B cell (primary cell): ENCODE results near the gene GHRL. TPM values are rescaled to one million over a fixed set of nuclear protein-coding genes. Genes with fewer than 3 reads are reported as not detected.

ENCODE experiments used
- ATAC-seq: fragments of 200-7000 bp; cut with Tn5 transposase; one replicate; pipeline ENCODE4 v1.10.0; 2021; ENCODE audit warnings: low read depth, mild to moderate bottlenecking, moderate number of reproducible peaks, moderate library complexity
- CTCF ChIA-PET: fragments of 350-600 bp; sonication (Branson Sonifier 250); formaldehyde crosslinking; loops from one replicate; lab custom pipeline; 2021; ENCODE audit warnings: antibody characterized with exemption, inconsistent platforms; lab: Charles Lee
- POLR2A ChIA-PET: fragments of 350-600 bp; sonication (Branson Sonifier 250); formaldehyde crosslinking; loops from one replicate; lab custom pipeline; 2021; ENCODE audit warnings: antibody characterized with exemption; lab: Charles Lee
- DNase-seq: peaks from one replicate; pipeline ENCODE4 v3.0.0; 2013
- H2AFZ ChIP-seq: 2 replicates; pipeline ENCODE4 v1.6.1; 2012; ENCODE audit warnings: mild to moderate bottlenecking, low read depth, low read length; ENCODE audit not compliant: insufficient read depth, poor library complexity, severe bottlenecking
- H3K27ac ChIP-seq, 2 donors: 1 replicate in 1 of 2; 2 replicates in 1 of 2; pipeline ENCODE4 v1.5.1; 2012 to 2013; ENCODE audit warnings: low read length in 2 of 2, mild to moderate bottlenecking in 2 of 2, moderate library complexity in 1 of 2
- H3K27me3 ChIP-seq, 4 experiments: fragments of 200-600 bp in 1 of 4; sonication (generic) in 1 of 4; replicated peaks in 1 of 4; 1 replicate in 2 of 4; 2 replicates in 2 of 4; pipeline versions ENCODE4 v1.6.1 to v1.7.0; 2013 to 2016; ENCODE audit warnings: low read length in 3 of 4, mild to moderate bottlenecking in 2 of 4, mixed read lengths in 1 of 4, moderate library complexity in 1 of 4; ENCODE audit not compliant: insufficient read depth in 4 of 4, control insufficient read depth in 3 of 4; ENCODE audit errors: control extremely low read depth in 1 of 4
- H3K36me3 ChIP-seq, 2 experiments: replicated peaks in 1 of 2; 1 replicate in 1 of 2; 2 replicates in 1 of 2; pipeline versions ENCODE4 v1.6.1 to v1.7.1; 2013; ENCODE audit warnings: low read length in 1 of 2; ENCODE audit not compliant: insufficient read depth in 2 of 2, control insufficient read depth in 1 of 2; ENCODE audit errors: control extremely low read depth in 1 of 2, extremely low read depth in 1 of 2
- H3K4me1 ChIP-seq, 2 donors: fragments of 200-600 bp in 1 of 2; sonication (generic) in 1 of 2; 1 replicate in 1 of 2; 2 replicates in 1 of 2; pipeline versions ENCODE4 v1.5.1 to v1.6.1; 2013 to 2017; ENCODE audit warnings: low read length in 2 of 2; ENCODE audit not compliant: control insufficient read depth in 2 of 2, insufficient read depth in 2 of 2
- H3K4me2 ChIP-seq: replicated peaks from 2 replicates; pipeline ENCODE3; 2012; ENCODE audit warnings: mild to moderate bottlenecking, low read depth, low read length; ENCODE audit not compliant: poor library complexity, severe bottlenecking
- H3K4me3 ChIP-seq, 5 experiments: fragments of 200-600 bp in 1 of 5; sonication (generic) in 1 of 5; 1 replicate in 3 of 5; 2 replicates in 2 of 5; pipeline versions ENCODE4 v1.5.1 to v1.7.0; 2011 to 2016; ENCODE audit warnings: low read length in 4 of 5, mild to moderate bottlenecking in 4 of 5, low read depth in 2 of 5, control low read depth in 1 of 5, moderate library complexity in 1 of 5; ENCODE audit not compliant: insufficient read depth in 1 of 5; ENCODE audit errors: control extremely low read depth in 1 of 5, extremely low read depth in 1 of 5
- H3K79me2 ChIP-seq: fragments of 200-600 bp; sonication (generic); one replicate; pipeline ENCODE4 v1.6.0; 2016; ENCODE audit warnings: low read length; ENCODE audit not compliant: control insufficient read depth, insufficient read depth
- H3K9ac ChIP-seq: fragments of 200-600 bp; sonication (generic); 2 replicates; pipeline ENCODE4 v1.6.1; 2017; ENCODE audit warnings: mild to moderate bottlenecking, low read length, moderate library complexity
- H3K9me3 ChIP-seq, 3 donors: one replicate each; pipeline versions ENCODE4 v1.6.1 to v1.7.1; 2013; ENCODE audit warnings: low read length in 2 of 3; ENCODE audit not compliant: control insufficient read depth in 2 of 3, insufficient read depth in 1 of 3; ENCODE audit errors: control extremely low read depth in 1 of 3
- H4K20me1 ChIP-seq: 2 replicates; pipeline ENCODE4 v1.6.0; 2012; ENCODE audit warnings: mild to moderate bottlenecking, low read length; ENCODE audit not compliant: insufficient read depth, control insufficient read depth, poor library complexity, severe bottlenecking
- H3K27ac Mint-ChIP-seq: one replicate; pipeline ENCODE4 v1.8.0; 2021; ENCODE audit warnings: mixed read lengths
- H3K27me3 Mint-ChIP-seq: one replicate; pipeline ENCODE4 v1.8.0; 2021; ENCODE audit warnings: mixed read lengths
- H3K4me1 Mint-ChIP-seq: one replicate; pipeline ENCODE4 v1.8.0; 2021; ENCODE audit warnings: mixed read lengths
- H3K4me3 Mint-ChIP-seq: one replicate; pipeline ENCODE4 v1.8.0; 2021; ENCODE audit warnings: mixed read lengths
- H3K9me3 Mint-ChIP-seq: one replicate; pipeline ENCODE4 v1.8.0; 2022; ENCODE audit warnings: mixed read lengths; ENCODE audit not compliant: insufficient read depth
- EZH2 ChIP-seq: IDR thresholded peaks from 2 replicates; pipeline ENCODE4 v1.6.1; 2012; ENCODE audit warnings: borderline replicate concordance, low read depth, mild to moderate bottlenecking, moderate library complexity, low read length; ENCODE audit not compliant: insufficient read depth, poor library complexity, severe bottlenecking
- WGBS: methylation state at CpG from one replicate; pipeline ENCODE4 v1.1.5; 2013; ENCODE audit warnings: missing lambda C conversion rate; ENCODE audit not compliant: insufficient coverage; 5-methylcytosine and 5-hydroxymethylcytosine counted together
- intact Hi-C: fragments of 100-400 bp; cut with micrococcal nuclease; formaldehyde crosslinking; loops from one replicate; pipeline ENCODE4 v1.10.0; 2022
- polyA plus RNA-seq: library from polyadenylated mRNA; depleted of rRNA; stranded (reverse); fragments of >200 nt; gene quantifications from 2 replicates; pipeline ENCODE4 v1.2.3, GENCODE V29; 2012
- total RNA-seq, 2 donors: library from RNA; stranded (reverse); fragments of 120-200 nt in 1 of 2; gene quantifications; 1 replicate in 1 of 2; 2 replicates in 1 of 2; pipeline versions ENCODE4 v1.2.3 to v1.2.4, GENCODE V29; 2013 to 2022
- TF ChIP-seq, protein P1 (sequence below): fragments of 200-600 bp; IDR thresholded peaks from one replicate; pipeline ENCODE4 v1.8.0; 2022; ENCODE audit warnings: antibody characterized with exemption, mild to moderate bottlenecking

The GHRL gene
- total and polyA plus RNA-seq, 2 donors (not counting 1 experiment from before 2014, with no cell fraction given), result 2.8 to 3.0 TPM

DNA sequence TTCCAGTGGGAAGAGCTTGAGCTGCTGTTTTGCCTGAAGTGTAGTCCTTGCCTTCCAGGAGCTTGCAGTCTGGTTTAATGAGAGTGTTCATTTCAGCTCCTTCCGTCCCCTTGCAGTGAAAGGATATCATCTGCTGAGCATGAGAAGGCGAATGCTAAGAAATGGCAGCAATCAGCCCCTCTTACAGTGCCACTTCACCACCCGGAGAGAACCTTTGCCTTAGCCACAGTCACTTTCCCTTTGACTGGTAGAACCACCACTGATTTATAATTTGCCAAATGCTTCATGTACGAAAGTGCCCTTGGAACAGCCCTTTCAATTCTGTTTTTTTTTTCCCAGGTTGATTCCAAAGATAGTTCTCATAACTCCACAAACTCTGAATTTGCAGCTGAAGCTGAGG lies 32.9 kb downstream of the GHRL start:
- Mint-ChIP-seq H3K27me3 (no peaks in the 10 kb centered on the region), H3K4me3 (no peak overlapping the region), H3K4me1 (peaks cover 43% of the 10 kb centered on the region), H3K27ac (no peak overlapping the region), H3K9me3 (no peaks in the 10 kb centered on the region)
- Histone ChIP-seq H3K27ac (no peak overlapping the region), H4K20me1 (peaks cover 77% of the 10 kb centered on the region), H3K79me2 (peaks cover 83% of the 10 kb centered on the region), H3K4me1 (peaks cover 3 to 10% of the 10 kb centered on the region in 2 donors), H3K36me3 (peaks cover 15 to 62% of the 10 kb centered on the region in 2 experiments), H3K4me2 (no peak overlapping the region), H3K9me3 (no peaks in the 10 kb centered on the region), H2AFZ (no peak overlapping the region), H3K4me3 (no peak overlapping the region), H3K27me3 (no peaks in the 10 kb centered on the region), H3K9ac (no peak overlapping the region)
- ATAC-seq (no peak), DNase-seq (no peak)
- intact Hi-C loops, result no loop called here
- CTCF ChIA-PET, result interaction anchor here (0.9 kb wide), 1 partner anchor 10 kb away, joined by 3 read pairs; no protein-coding TSS in a partner anchor
- POLR2A ChIA-PET, result no interaction called here
- no peak for TF ChIP-seq EZH2
- TF ChIP-seq, protein P1, sequence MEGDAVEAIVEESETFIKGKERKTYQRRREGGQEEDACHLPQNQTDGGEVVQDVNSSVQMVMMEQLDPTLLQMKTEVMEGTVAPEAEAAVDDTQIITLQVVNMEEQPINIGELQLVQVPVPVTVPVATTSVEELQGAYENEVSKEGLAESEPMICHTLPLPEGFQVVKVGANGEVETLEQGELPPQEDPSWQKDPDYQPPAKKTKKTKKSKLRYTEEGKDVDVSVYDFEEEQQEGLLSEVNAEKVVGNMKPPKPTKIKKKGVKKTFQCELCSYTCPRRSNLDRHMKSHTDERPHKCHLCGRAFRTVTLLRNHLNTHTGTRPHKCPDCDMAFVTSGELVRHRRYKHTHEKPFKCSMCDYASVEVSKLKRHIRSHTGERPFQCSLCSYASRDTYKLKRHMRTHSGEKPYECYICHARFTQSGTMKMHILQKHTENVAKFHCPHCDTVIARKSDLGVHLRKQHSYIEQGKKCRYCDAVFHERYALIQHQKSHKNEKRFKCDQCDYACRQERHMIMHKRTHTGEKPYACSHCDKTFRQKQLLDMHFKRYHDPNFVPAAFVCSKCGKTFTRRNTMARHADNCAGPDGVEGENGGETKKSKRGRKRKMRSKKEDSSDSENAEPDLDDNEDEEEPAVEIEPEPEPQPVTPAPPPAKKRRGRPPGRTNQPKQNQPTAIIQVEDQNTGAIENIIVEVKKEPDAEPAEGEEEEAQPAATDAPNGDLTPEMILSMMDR, result no peak
- 79% methylated on average over 4 of the region's 4 CpGs for WGBS

DNA sequence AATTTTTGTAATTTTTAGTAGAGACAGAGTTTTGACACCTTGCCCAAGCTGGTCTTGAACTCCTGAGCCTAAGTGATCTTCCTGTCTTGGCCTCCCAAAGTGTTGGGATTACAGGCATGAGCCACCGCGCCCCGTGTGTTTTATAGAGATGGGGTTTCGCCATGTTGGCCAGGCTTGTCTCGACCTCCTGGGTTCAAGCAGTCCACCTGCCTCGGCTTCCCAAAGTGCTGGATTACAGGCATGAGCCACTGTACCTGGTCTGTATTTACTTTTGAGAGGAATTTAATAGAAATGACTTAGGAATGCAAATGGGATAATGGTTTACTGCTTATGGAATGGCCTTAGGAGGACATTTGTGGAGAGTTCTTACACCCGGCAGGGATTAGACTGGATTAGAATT lies 33.7 kb downstream of the GHRL start:
- Mint-ChIP-seq H3K4me1 (peaks cover 46% of the 10 kb centered on the region), H3K4me3 (no peak overlapping the region), H3K9me3 (no peaks in the 10 kb centered on the region), H3K27me3 (no peaks in the 10 kb centered on the region), H3K27ac (peak overlapping the region; percentile 35)
- Histone ChIP-seq H3K4me1 (peaks cover 3 to 9% of the 10 kb centered on the region in 2 donors), H3K4me2 (no peak overlapping the region), H3K27me3 (no peaks in the 10 kb centered on the region), H3K36me3 (peaks cover 20 to 60% of the 10 kb centered on the region in 2 experiments), H3K27ac (no peak overlapping the region), H2AFZ (no peak overlapping the region), H3K4me3 (no peak overlapping the region), H3K79me2 (peaks cover 83% of the 10 kb centered on the region), H3K9me3 (no peaks in the 10 kb centered on the region), H3K9ac (no peak overlapping the region), H4K20me1 (peaks cover 77% of the 10 kb centered on the region)
- 93% methylated on average over 6 of the region's 7 CpGs for WGBS
- no peak for ATAC-seq
- POLR2A ChIA-PET, result no interaction called here
- TF ChIP-seq EZH2, result no peak
- TF ChIP-seq, protein P1, result no peak
- CTCF ChIA-PET, result interaction anchor here (0.9 kb wide), 1 partner anchor 10 kb away, joined by 3 read pairs; no protein-coding TSS in a partner anchor
- intact Hi-C loops, result no loop called here
- DNase-seq, result no peak
